Heart left ventricle (tissue), 16 donors: ENCODE data around the gene SSBP3. TPM values are rescaled to one million over a fixed set of nuclear protein-coding genes. Genes with fewer than 3 reads are reported as not detected.
A peak's percentile ranks its signal among the peaks of the same experiment; 100 is the strongest.

ENCODE experiments used
- ATAC-seq, 4 donors: fragments of 200-7000 bp; cut with Tn5 transposase; one replicate each; pipeline ENCODE4 v1.9.1; 2020 to 2022; ENCODE audit warnings: moderate library complexity in 4 of 4, mild to moderate bottlenecking in 3 of 4, moderate number of reproducible peaks in 1 of 4
- DNase-seq, 5 donors: peaks; one replicate each; pipeline ENCODE4 v3.0.0-alpha.2; 2020
- H3K27ac ChIP-seq, 12 donors: fragments of 200-600 bp; sonication (generic) in 4 of 12; one replicate each; pipeline versions ENCODE4 v1.5.0 to v1.8.0; 2016 to 2022; ENCODE audit warnings: mild to moderate bottlenecking in 2 of 12
- H3K27me3 ChIP-seq, 9 donors: fragments of 200-600 bp; sonication (generic) in 2 of 9; one replicate each; pipeline versions ENCODE4 v1.5.1 to v1.8.0; 2016 to 2022; ENCODE audit warnings: mild to moderate bottlenecking in 3 of 9
- H3K36me3 ChIP-seq, 9 donors: fragments of 200-600 bp; sonication (generic) in 2 of 9; one replicate each; pipeline versions ENCODE4 v1.5.0 to v1.8.0; 2018 to 2022; ENCODE audit warnings: mild to moderate bottlenecking in 2 of 9
- H3K4me1 ChIP-seq, 12 donors: fragments of 200-600 bp; sonication (generic) in 4 of 12; one replicate each; pipeline versions ENCODE4 v1.5.0 to v1.8.0; 2016 to 2022; ENCODE audit warnings: mild to moderate bottlenecking in 3 of 12
- H3K4me3 ChIP-seq, 12 donors: fragments of 200-600 bp; sonication (generic) in 4 of 12; one replicate each; pipeline versions ENCODE4 v1.5.0 to v1.8.0; 2017 to 2022; ENCODE audit warnings: mild to moderate bottlenecking in 9 of 12, moderate library complexity in 4 of 12
- H3K9me3 ChIP-seq, 12 donors: fragments of 200-600 bp; sonication (generic) in 4 of 12; one replicate each; pipeline versions ENCODE4 v1.5.0 to v1.8.0; 2016 to 2022; ENCODE audit warnings: mild to moderate bottlenecking in 1 of 12
- CTCF ChIP-seq, 12 donors: fragments of 200-600 bp; sonication (generic) in 4 of 12; IDR thresholded peaks; one replicate each; pipeline versions ENCODE4 v1.5.0 to v1.8.0; 2018 to 2022; ENCODE audit warnings: antibody characterized with exemption in 12 of 12, mild to moderate bottlenecking in 5 of 12
- POLR2A ChIP-seq, 2 donors: fragments of 450-650 bp; IDR thresholded peaks; one replicate each; pipeline ENCODE4 v1.6.1; 2017; ENCODE audit warnings: antibody characterized with exemption in 2 of 2, mild to moderate bottlenecking in 2 of 2, moderate library complexity in 2 of 2
- WGBS, 4 donors: extraction: QIAGEN DNeasy Blood & Tissue Kit in 2 of 4; methylation state at CpG; one replicate each; pipeline versions ENCODE4 v1.1.5 to v1.1.7; 2013 to 2018; 5-methylcytosine and 5-hydroxymethylcytosine counted together
- intact Hi-C, 10 donors: fragments of 100-400 bp; cut with DNase I; formaldehyde crosslinking; loops; one replicate each; pipeline versions ENCODE4 v1.11.1 to v1.14.2; 2022
- polyA plus RNA-seq, 2 donors: library from polyadenylated mRNA; stranded (reverse); fragments of 200-250 nt; gene quantifications; one replicate each; pipeline ENCODE4 v1.2.3, GENCODE V29; 2013
- total RNA-seq, 9 donors: library from RNA; depleted of rRNA in 2 of 9; stranded (reverse); fragments of >200 nt in 2 of 9; fragmentation: NEBNext Ultra II Directional in 3 of 9; extraction: Animal tissue kit (Norgen Biotek cat#: 25700) in 3 of 9; gene quantifications; one replicate each; pipeline versions ENCODE4 v1.1.0 to v1.2.4, GENCODE V29; 2016 to 2023
- donor health status: ischemic (EF 13 %, LVEDD 7.1; RV severe dilation, severe dysfunction).
- donor health status: healthy with polysubstance abuse.
- donor health status: DM: no; HTN: yes; CAD: no.
- donor health status: DM: no; HTN: no; CAD: no.
- donor health status: ischemic (EF 25% LVEDD 6.9; RV normal size, moderate dysfunction).
- donor health status: ischemic (EF 25% LVEDD 5.7; RV mildly dilated, moderate dysfunction).
- donor health status: healthy.
- donor health status: DM: yes; HTN: yes; CAD: no.
- donor health status: ischemic (EF 35%, LVEDD 5.7; RV mildly dilated, moderate dysfunction).
- donor health status: nonischemic (EF 11% LVEDD 7.7; RV severe dilation, severe dysfunction).
- donor health status: DM: yes; HTN: yes; CAD: no.
- donor health status: PGD.
- donor health status: ischemic (EF 29% LVEDD 5.4; RV normal size, mild dysfunction).
- donor health status: nonischemic (EF 23%, LVEDD 6.1; RV moderate dilation, normal function).

SSBP3 gene
- total and polyA plus RNA-seq, 11 donors: 20.8 to 61.8 (median 48.1) TPM

- ATAC-seq: peak in 1 of 4 donors; percentile 38
- peaks cover 0 to 3% (median 0%) of the 10 kb centered on the region in 9 donors for H3K36me3 ChIP-seq
- intact Hi-C loops: loop anchor here in 6 of 10 donors (2.0 to 10.0 kb wide), 6 partner anchors 55 to 216 kb away; partner anchors contain the start of gene SSBP3 (in 4 of the 6)
- no peaks in the 10 kb centered on the region for H3K9me3 ChIP-seq
- H3K4me1 ChIP-seq: peaks cover 11 to 83% (median 64%) of the 10 kb centered on the region in 12 donors
- DNase-seq: no peak
- peak overlapping the region in 11 of 12 donors; percentile 25 to 94 (median 81) for H3K27ac ChIP-seq
- no peaks in the 10 kb centered on the region for H3K27me3 ChIP-seq
- peak in 1 of 12 donors; percentile 13 for TF ChIP-seq CTCF (IDR thresholded peaks at IDR 0.05)
- no peak for TF ChIP-seq POLR2A (IDR thresholded peaks at IDR 0.05)
- 73 to 87% (median 83%) methylated on average over 4 of the region's 4 CpGs for WGBS, 4 donors
- no peak overlapping the region for H3K4me3 ChIP-seq
Observed at GRCh38 chr1:54272772-54273091, 133.5 kb downstream of the SSBP3 start.

GRCh38 chr1:54272134-54272533 is 134.1 kb downstream of the SSBP3 start:
- TF ChIP-seq POLR2A (IDR thresholded peaks at IDR 0.05) (no peak), CTCF (IDR thresholded peaks at IDR 0.05) (no peak)
- Histone ChIP-seq H3K27me3 (no peaks in the 10 kb centered on the region), H3K27ac (peak overlapping the region in 7 of 12 donors; percentile 9 to 89 (median 81)), H3K4me3 (no peak overlapping the region), H3K4me1 (peaks cover 11 to 83% (median 60%) of the 10 kb centered on the region in 12 donors), H3K36me3 (peaks cover 0 to 3% (median 0%) of the 10 kb centered on the region in 9 donors), H3K9me3 (no peaks in the 10 kb centered on the region)
- intact Hi-C loops: loop anchor here in 6 of 10 donors (2.0 to 10.0 kb wide), 6 partner anchors 55 to 217 kb away; partner anchors contain the start of gene SSBP3 (in 4 of the 6)
- ATAC-seq (no peak), DNase-seq (no peak)
- WGBS, 4 donors: 71 to 94% (median 91%) methylated on average over 2 of the region's 2 CpGs

DNA sequence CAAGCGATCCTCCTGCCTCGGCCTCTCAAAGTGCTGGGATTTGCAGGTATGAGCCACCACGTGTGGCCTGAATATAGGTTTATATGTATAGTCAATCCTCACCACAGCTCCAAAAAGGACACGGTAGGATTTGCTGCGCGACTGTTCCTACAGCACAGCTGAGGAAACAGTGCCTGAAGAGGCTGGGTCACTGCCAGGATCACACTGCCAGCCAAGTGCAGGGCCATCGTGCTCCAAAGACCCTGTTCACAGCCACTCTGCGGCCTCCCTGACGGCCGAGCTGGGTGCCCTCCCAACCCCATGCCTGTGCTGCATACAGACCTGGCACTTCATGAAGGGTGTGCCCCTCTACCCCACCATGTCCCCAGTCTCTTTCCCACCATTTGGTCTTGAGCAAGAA is 134.9 kb downstream of the SSBP3 start:
- Histone ChIP-seq H3K4me1 (peaks cover 11 to 82% (median 54%) of the 10 kb centered on the region in 12 donors), H3K36me3 (peaks cover 0 to 3% (median 0%) of the 10 kb centered on the region in 9 donors), H3K9me3 (no peaks in the 10 kb centered on the region), H3K27me3 (no peaks in the 10 kb centered on the region), H3K4me3 (no peak overlapping the region), H3K27ac (peak overlapping the region in 1 of 12 donors; percentile 89)
- ATAC-seq: no peak
- peak in 2 of 5 donors; percentile 59 to 62 for DNase-seq
- TF ChIP-seq CTCF (IDR thresholded peaks at IDR 0.05) (no peak), POLR2A (IDR thresholded peaks at IDR 0.05) (no peak)
- 77 to 81% (median 79%) methylated on average over 9 to 10 of the region's 10 CpGs for WGBS, 4 donors
- intact Hi-C loops: loop anchor here in 6 of 10 donors (5.0 to 10.0 kb wide), 5 partner anchors 54 to 149 kb away; partner anchors contain the start of gene SSBP3 (in 4 of the 6)

DNA sequence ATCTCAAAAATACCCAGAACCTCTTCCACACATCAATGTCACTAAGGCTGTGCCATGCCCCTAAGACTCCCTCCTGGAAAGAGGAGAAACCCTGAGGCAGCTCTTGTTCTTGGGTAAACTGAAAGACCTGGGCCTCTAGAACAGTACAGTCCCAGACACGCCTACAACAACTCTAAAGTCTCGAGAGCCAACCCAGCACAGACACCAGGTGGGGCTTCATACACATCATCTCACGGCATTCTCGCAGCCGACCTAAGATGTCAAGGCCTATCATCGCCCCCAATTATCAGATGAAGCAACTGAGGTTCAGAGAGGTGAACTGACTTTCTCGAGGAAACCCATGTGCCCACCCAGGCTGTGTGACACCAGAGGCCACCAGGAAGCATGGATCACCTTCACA is 135.7 kb downstream of the SSBP3 start:
- peak overlapping the region in 1 of 12 donors; percentile 89 for H3K27ac ChIP-seq
- TF ChIP-seq POLR2A (IDR thresholded peaks at IDR 0.05) (no peak), CTCF (IDR thresholded peaks at IDR 0.05) (no peak)
- peaks cover 0 to 3% (median 0%) of the 10 kb centered on the region in 9 donors for H3K36me3 ChIP-seq
- no peak overlapping the region for H3K4me3 ChIP-seq
- intact Hi-C loops: loop anchor here in 6 of 10 donors (5.0 to 10.0 kb wide), 5 partner anchors 53 to 148 kb away; partner anchors contain the start of gene SSBP3 (in 4 of the 6)
- WGBS, 4 donors: 92 to 100% (median 96%) methylated on average over 7 of the region's 7 CpGs
- DNase-seq (no peak), ATAC-seq (no peak)
- H3K4me1 ChIP-seq: peaks cover 11 to 74% (median 46%) of the 10 kb centered on the region in 12 donors
- no peaks in the 10 kb centered on the region for H3K27me3 ChIP-seq
- no peaks in the 10 kb centered on the region for H3K9me3 ChIP-seq
